ENCODE results near the gene EPHA8.

DNA sequence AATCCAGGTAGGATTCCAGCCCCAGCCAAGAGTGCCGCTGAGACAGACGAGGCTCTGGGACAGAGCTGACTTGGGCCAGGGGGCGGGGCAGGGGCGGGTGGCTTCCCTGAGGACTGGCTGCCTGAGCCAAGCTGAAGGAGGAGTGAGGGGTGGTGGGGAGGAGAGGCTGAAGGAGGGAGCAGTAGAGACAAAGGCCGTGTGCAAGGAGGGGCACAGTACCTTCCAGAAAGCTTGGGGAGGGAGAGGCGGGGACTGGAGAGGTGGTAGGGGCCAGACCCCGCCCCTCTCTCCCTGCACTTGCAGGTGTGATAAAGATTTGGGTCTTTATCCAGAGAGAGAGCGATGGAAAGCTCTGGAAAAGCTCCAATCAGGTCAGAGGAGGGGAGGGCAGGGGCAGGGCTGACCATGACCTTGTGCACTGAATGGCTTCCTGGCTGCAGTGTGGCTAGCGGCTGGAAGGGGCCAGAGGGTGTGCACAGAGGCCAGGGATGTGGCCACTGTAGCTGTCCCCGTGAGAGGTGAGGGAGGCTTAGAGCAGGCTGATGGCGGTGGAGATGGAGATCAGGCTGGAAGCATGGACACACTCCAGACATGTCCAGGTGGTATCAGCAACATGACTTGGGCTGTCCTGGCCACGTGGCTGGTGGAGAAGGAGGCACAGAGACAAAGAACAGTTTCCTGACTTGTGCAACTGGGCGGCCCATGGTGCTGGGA is 6.7 kb upstream of the EPHA8 start:
- TF ChIP-seq, protein P1, sequence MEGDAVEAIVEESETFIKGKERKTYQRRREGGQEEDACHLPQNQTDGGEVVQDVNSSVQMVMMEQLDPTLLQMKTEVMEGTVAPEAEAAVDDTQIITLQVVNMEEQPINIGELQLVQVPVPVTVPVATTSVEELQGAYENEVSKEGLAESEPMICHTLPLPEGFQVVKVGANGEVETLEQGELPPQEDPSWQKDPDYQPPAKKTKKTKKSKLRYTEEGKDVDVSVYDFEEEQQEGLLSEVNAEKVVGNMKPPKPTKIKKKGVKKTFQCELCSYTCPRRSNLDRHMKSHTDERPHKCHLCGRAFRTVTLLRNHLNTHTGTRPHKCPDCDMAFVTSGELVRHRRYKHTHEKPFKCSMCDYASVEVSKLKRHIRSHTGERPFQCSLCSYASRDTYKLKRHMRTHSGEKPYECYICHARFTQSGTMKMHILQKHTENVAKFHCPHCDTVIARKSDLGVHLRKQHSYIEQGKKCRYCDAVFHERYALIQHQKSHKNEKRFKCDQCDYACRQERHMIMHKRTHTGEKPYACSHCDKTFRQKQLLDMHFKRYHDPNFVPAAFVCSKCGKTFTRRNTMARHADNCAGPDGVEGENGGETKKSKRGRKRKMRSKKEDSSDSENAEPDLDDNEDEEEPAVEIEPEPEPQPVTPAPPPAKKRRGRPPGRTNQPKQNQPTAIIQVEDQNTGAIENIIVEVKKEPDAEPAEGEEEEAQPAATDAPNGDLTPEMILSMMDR (conservative IDR thresholded peaks at IDR 0.05): no peak
- TF ChIP-seq ZFX (IDR thresholded peaks at IDR 0.05): no peak

Measured in C4-2B (cell line).